Amniotic epithelial cell (primary cell): ENCODE data around the gene LMO7.
"Not testable (repeated sequence)": the region's sequence is repeated elsewhere in the genome, so short reads cannot be mapped to it uniquely, and the experiment has no call there.

Experiments
- DNase-seq: peaks from one replicate; pipeline ENCODE4 v3.0.0-alpha.2; 2010; ENCODE audit warnings: low read depth

The LMO7 gene

GRCh38 chr13:75699062-75699461, 62.9 kb downstream of the LMO7 start:
- no peak for DNase-seq

GRCh38 chr13:75699717-75700116, 63.6 kb downstream of the LMO7 start:
- DNase-seq = not testable (repeated sequence)

DNA sequence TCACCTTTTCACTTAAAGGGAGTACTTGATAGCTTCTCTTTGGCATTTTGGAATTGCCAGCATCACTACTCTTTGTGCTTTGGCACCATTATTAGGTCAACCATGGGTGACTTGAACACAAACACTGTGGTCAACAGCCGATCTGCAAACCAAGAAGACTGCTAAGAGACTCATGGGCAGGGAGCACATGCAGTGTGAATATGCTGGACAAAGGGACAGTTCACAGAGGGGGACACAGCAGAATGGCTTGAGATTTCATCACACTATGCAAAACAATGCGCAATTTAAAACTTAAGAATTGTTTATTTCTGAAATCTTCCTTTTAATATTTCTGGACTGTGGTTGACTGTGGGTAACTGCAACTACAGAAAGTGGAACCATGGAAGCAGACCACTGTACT, 64.4 kb downstream of the LMO7 start:
- no peak for DNase-seq

DNA sequence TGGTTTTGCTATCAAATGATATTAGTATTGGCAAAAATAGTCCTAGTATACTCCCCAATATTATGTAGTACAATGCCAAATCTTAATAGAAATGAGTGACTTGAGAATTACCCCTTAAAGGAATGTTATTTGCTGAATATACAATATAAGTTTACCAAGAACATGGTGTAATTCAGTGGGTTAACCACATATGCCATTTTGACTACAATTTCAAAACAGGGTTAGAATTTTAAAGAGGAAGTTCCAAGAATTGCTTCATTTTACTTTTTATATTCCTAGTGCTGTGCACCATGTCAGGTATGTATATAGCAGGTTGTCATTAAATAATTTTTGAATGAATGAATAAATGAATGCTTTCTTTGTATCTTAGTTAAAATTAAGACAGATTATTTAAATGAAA, 66.3 kb downstream of the LMO7 start:
- no peak for DNase-seq

- no peak for DNase-seq
Measured at GRCh38 chr13:75703769-75704168, 67.6 kb downstream of the LMO7 start.

- DNase-seq = peak; percentile 64
Measured at GRCh38 chr13:75704194-75704926, 68.2 kb downstream of the LMO7 start.

GRCh38 chr13:75704927-75705288, 68.8 kb downstream of the LMO7 start:
- no peak for DNase-seq

DNA sequence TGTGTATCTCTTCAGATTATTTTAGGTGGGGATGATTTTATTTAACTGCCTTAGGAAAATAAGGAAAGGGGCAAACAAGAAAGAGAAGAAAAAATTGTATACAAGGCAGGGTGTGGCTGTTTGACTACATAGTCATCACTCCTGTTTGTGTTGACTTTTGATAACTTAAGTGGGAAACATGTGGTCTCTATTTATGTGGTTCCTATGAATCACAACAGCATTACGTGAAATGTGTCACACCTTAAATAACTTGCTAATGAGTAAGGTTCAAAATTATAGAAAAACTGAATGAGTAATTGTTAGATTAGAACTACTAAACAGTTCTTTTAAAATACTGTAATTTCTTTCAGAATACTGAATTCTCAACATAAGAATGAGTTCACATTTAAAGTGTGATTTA, 69.3 kb downstream of the LMO7 start:
- DNase-seq = peak; percentile 84

- no peak for DNase-seq
Measured at GRCh38 chr13:75705908-75706307, 69.8 kb downstream of the LMO7 start.

DNA sequence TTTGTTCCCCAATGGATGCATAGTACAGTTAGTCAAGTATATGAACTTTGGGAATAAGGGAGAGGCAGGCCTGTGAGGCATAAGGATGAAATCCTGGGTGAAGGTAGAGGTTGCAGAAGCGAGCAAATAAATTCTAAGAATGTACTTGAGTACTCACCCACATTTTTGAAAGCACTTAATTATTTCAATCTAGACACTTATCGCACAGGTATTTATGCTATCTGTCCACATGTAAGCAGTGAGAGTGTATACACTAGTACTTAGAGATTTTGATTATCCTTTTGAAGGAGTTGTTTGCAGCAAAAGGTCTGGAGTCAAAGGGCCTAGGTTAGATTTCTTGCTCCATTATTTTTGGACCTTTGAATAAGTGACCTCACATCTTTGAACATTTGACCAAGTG, 77.7 kb downstream of the LMO7 start:
- no peak for DNase-seq

DNA sequence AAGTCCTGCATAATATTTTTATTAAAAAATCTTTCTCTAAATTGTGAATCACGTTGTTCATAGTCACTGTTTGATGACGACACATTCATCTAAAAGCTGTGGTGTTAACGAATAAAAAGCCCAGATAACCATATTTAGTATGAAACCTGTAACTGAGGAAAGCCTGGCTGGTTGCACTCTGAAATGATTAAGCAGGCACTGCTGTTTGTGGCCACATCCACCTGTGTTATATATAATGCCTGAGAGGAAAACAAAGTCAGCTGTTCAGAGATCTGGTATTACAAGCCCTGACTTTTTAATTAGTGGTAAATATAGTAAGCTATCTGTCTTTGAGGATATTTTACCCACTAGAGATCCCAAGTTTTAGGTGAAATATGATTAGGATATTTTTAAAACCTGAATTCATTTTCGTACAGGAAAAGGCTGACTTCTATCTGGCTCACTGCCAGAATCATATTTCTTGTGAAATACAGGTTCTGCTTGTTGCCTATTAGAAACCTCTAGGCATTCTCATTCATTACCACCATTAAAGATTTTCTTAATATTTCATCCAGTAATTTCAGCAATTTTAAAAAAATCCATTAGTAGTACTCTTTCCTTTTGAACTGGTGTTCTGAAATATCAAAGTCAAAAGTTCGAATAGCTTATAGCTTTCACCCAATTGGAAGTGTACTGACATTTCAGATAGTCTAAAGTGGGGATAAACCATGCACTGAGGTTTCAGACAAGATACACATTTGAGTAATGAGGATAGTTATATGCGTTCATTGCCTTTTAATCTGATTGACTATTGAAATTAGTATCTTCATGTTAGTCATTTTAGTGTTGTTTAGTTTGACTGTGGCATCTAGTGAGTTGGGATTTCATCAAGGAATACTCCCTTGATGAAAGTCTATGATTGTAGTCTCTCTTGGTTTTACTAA, 79.7 kb downstream of the LMO7 start:
- DNase-seq = peak; percentile 62

- DNase-seq = no peak
Measured at GRCh38 chr13:75717525-75717924, 81.4 kb downstream of the LMO7 start.

GRCh38 chr13:75721307-75721706, 85.2 kb downstream of the LMO7 start:
- DNase-seq = no peak

DNA sequence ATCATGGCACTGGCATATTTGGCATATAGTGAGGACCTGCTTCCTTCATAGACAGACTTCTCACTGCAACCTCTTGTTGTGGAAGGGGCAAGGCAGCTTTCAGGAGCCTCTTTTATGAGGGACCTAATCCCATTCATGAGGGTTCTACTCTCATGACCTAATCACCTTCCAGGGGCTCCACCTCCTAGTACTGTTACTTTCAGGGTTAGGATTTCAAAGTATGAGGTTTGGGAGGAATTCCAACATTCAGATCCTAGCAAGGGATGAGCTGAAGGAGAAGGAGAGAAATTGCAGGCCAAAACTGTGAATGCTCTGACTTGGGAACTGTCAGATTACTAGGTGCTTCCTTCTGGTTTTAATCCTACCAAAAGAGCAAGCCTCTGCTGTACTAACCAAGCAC, 87.8 kb downstream of the LMO7 start:
- DNase-seq = no peak

DNA sequence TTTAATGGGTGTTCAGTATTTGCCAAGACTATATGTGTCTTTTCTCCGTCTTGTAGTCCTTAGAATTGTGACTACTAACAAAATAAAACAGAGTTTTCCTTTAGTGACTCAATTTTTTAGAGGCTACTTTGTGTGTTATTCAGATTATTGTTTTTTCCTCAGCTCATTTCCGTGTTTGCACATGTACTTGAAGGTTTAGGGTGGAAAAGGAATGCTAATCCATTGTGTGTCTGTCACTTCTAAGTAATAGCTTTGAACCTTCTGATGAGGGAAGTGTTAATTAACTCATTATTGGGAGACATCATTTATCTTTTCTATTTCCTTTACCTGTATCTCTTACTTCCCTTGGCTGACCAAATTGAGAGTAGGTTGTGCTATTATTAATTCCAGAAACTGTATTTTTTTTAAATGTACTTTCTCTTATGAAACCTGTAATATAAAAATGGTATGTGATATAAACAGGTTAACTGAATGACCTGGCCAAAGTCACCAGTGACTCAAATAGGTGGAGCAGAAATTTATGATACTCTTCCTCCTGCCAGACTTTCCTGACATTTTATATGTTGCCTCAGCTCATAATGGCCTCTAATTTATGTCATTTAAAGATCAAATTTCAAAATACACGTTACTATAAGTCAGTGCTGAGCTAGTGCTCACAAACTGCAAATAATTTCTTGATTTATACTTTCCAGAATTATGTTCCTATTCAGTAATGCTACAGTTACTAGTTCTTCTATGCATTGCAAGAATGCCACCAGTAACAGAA, 88.8 kb downstream of the LMO7 start:
- DNase-seq = no peak

DNA sequence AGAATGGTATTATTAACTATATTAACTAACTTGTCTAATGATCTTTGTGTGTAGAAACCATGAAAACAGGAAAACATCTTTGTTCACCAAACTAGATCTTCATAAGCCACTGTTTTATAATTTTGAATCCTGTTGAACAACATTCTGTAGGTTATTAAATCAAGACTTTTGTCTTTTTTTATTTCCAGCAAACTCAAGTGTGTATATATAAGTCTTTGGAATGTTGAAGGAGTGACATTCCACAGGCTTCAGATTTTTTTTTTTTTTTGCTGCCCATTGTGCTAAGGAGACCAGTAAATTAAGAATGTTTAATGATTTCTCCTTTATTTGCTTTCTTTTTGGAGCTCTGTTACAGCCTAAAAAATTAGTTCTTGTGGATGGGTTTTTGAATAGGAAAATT, 89.6 kb downstream of the LMO7 start:
- no peak for DNase-seq

DNA sequence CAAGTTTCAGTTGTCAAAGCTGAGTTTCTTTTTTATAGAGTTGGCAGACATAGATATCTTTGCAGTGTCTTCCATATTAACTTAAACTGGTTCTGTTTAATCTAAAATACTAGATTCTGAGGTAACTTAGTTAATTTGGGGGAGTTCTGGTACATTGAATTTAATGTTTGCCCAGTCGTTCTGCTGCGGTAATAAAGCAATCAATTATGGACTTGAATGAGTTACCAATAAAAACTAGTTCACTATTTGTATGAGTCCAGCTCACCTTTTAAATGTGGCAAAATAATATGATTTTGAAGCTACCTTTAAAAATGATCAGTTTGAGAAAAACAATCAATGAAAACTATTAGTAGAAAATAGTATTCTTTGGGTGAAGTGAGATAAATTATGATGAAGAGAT, 90.2 kb downstream of the LMO7 start:
- DNase-seq = no peak

GRCh38 chr13:75733113-75733512, 97.0 kb downstream of the LMO7 start:
- not testable (repeated sequence) for DNase-seq

DNA sequence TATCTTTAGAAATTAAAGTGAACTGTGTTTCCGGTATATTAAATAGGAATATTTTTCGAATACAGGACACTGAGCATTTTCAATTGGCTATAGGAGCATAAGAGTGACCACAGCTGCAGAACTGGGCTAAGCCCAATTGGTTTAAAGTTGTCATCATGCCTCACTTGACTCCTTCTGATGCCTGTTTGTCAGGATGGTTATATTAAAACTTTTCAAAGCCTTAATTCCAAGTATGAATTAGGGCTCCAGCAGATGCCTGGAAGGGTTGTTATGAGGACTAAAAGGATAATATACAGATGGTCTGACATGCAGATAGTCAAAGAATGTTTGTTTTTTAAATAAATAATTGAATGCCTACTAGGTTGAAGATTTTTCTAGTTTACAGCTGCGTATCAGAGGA, 100.0 kb downstream of the LMO7 start:
- DNase-seq = no peak

DNA sequence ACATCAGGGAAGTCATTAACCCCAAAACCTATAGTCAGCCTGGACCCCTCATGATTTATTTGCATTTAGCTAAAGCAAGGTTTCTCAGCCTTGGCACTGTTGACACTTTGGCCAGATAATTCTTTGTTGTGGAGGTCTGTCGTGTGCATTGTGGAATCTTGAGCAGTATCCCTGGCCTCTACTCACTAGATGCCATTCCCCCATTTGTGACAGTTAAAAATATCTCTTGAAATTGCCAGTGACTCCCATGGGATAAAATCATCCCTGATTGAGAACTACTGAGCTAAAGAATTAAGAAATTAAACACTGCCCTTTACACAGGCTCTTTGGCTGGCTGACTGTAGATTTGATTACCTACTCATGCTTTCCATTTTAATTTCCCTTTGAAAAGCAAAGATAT, 102.7 kb downstream of the LMO7 start:
- DNase-seq = no peak

- peak; percentile 5 for DNase-seq
Measured at GRCh38 chr13:75739244-75739868, 103.2 kb downstream of the LMO7 start.

DNA sequence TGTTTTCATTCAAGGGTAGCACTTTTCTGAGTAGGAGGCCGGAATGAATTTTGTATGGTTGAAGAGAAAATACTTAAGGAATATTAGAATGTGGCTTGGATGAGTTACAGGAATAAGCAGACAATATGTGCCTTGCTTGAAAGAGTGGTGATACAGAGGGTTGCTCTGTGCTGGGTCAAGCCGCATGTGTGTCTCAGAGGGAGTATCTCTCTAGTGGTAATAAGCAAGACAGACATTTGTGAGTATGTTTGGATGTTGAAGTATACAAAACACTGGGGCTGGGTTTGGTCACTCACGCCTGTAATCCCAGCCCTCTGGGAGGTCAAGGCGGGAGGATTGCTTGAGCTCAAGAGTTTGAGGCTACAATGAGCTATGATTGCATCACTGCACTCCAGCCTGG, 103.9 kb downstream of the LMO7 start:
- DNase-seq = no peak
